Kidney epithelial cell (primary cell): Measurements from ENCODE around the gene NUDT16L1. TPM values are rescaled to one million over a fixed set of nuclear protein-coding genes. Genes with fewer than 3 reads are reported as not detected.

Experiments
- DNase-seq: peaks from one replicate; pipeline ENCODE4 v3.0.0-alpha.2; 2010; ENCODE audit warnings: low read depth
- H3K27me3 ChIP-seq: 2 replicates; pipeline ENCODE4 v1.6.0; 2011; ENCODE audit warnings: low read length; ENCODE audit not compliant: control insufficient read depth, insufficient read depth
- H3K36me3 ChIP-seq: 2 replicates; pipeline ENCODE4 v1.5.1; 2011; ENCODE audit warnings: low read length; ENCODE audit not compliant: control insufficient read depth, insufficient read depth
- H3K4me3 ChIP-seq: 2 replicates; pipeline ENCODE4 v1.5.1; 2011; ENCODE audit warnings: low read depth, mild to moderate bottlenecking, control low read depth, low read length
- CTCF ChIP-seq: IDR thresholded peaks from 2 replicates; pipeline ENCODE4 v1.5.1; 2011; ENCODE audit warnings: mild to moderate bottlenecking, moderate library complexity, low read length, control low read depth, inconsistent platforms; ENCODE audit not compliant: insufficient read depth, poor library complexity, severe bottlenecking
- total RNA-seq: library from RNA; depleted of rRNA; stranded (reverse); fragments of >200 nt; gene quantifications from 2 replicates; pipeline ENCODE4 v1.2.3, GENCODE V29; 2015

Gene NUDT16L1
- total RNA-seq, 1 donor from 2014 or later: 19.1 TPM

DNA sequence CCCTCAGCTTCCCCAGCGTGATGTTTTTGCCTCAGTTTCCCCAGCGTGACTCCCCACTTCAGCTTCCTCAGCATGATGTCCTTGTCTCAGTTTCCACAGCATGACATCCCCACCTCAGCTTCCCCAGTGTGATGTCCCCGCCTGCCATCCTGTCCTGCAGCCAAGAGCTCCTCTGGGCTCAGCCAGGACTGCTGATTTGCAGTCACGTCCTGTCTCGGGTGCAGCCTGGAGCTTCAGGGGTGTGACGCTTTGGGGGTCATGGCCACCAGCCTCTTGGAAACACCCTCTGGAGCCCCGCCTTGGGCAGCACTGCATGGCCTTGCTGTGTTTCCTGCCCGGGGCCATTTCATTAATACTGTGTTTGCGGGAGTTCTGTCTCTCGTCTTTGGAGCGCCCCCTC, 16.5 kb upstream of the NUDT16L1 start:
- no peak for TF ChIP-seq CTCF
- Histone ChIP-seq H3K27me3 (no peaks in the 10 kb centered on the region), H3K4me3 (no peak overlapping the region), H3K36me3 (peaks cover 2% of the 10 kb centered on the region)
- no peak for DNase-seq

DNA sequence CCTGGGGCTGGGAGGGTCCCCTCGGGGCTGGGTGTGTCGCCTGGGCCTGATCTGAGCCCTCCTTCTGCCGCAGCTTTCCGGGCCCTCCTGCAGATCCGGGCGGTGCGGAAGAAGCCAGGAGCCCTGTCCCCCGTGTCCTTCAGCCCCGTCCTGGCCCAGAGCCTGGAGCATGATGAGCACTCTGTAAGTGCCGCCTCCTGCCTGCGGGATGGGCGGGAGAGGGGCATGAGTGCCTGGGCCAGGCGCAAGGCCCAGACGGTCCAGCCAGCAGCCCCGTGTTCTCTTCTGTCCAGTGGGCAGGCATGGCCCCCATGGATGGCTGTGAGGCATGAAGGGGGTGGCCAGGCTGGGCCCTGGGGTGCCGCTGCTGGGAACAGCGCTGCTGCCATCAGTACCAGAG, 16.0 kb upstream of the NUDT16L1 start:
- DNase-seq: no peak
- H3K27me3 ChIP-seq: no peaks in the 10 kb centered on the region
- no peak for TF ChIP-seq CTCF
- H3K4me3 ChIP-seq: no peak overlapping the region
- H3K36me3 ChIP-seq: peaks cover 4% of the 10 kb centered on the region

- H3K4me3 ChIP-seq: no peak overlapping the region
- TF ChIP-seq CTCF: no peak
- H3K36me3 ChIP-seq: peaks cover 4% of the 10 kb centered on the region
- DNase-seq: no peak
- no peaks in the 10 kb centered on the region for H3K27me3 ChIP-seq
These were observed 15.4 kb upstream of the NUDT16L1 start for GRCh38 chr16:4677994-4678393.

DNA sequence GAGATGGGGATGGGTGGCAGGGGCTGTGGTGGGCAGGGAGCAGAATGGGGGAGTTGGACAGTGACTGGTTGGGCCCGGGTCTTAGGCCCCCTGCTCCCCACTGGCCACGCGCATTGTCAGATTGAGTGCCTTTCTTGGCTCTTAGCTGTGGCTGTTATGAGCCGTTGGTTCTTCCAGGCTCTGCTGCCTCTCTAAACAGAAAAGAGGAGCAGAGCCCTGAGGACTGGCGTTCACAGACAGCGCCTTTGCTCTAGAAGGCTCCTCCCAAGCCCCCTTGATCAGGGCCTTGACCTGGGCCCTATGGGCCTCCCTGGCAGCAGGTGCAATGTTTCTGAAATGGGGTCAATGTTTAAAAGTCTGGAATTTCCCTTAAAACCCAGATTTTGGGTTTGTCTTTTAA, 14.8 kb upstream of the NUDT16L1 start:
- no peak for DNase-seq
- Histone ChIP-seq H3K27me3 (no peaks in the 10 kb centered on the region), H3K36me3 (peaks cover 4% of the 10 kb centered on the region)

DNA sequence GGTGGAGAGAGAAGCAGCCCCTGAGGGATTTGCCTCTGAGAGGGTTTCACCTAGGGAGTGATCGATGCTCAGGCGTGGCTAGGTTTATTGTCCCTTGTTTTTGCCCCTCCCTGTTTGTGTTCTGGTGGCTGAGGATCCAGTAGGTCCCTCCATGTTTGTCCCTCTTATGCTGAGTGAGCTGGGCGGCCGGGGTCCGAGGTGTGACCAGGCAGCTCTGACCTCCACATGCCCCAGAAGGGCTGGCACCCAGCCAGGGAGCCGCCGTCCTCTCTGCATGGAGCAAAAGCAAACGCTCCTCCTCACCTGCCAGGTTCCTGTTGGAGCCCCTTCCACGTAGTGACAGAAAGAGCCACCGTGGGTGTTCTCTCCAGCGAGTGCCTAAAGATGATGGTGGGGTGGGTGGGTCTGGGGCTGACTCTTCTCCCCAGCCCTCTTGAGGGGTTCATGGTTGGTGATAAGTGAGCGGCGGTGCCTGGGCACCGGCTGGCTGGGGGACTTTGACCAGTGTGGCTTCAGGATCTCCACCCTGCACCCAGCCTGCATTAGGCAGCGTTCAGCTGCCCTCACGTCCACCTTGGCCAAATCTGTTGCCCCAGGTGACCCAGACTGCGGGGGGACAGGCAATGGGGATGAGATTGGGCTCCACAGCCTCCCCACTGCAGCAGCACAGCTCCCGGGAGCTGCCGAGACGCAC, 14.1 kb upstream of the NUDT16L1 start:
- DNase-seq: no peak
- peaks cover 5% of the 10 kb centered on the region for H3K36me3 ChIP-seq
- no peak for TF ChIP-seq CTCF
- H3K27me3 ChIP-seq: no peaks in the 10 kb centered on the region
- no peak overlapping the region for H3K4me3 ChIP-seq

More for the DNA sequence above, 14.8 kb upstream of the NUDT16L1 start:
- no peak overlapping the region for H3K4me3 ChIP-seq
- no peak for TF ChIP-seq CTCF
